Measurements from ENCODE around the gene PAK6.

Gene PAK6

GRCh38 chr15:40295297-40295696 lies 56.4 kb downstream of the PAK6 start:
- DNase-seq, result no peak

- DNase-seq, result no peak
Measured at GRCh38 chr15:40295877-40296560, 57.2 kb downstream of the PAK6 start.

GRCh38 chr15:40296561-40297230 lies 57.8 kb downstream of the PAK6 start:
- DNase-seq, result no peak

GRCh38 chr15:40297356-40297755 lies 58.5 kb downstream of the PAK6 start:
- DNase-seq, result no peak

- DNase-seq, result no peak
Measured at GRCh38 chr15:40298216-40298935, 59.5 kb downstream of the PAK6 start.

- DNase-seq, result no peak
Measured at GRCh38 chr15:40300367-40300766, 61.5 kb downstream of the PAK6 start.

GRCh38 chr15:40300771-40301170 lies 61.9 kb downstream of the PAK6 start:
- DNase-seq, result no peak

- DNase-seq, result no peak
Measured at GRCh38 chr15:40301467-40302179, 62.8 kb downstream of the PAK6 start.

- DNase-seq, result no peak
Measured at GRCh38 chr15:40302288-40302886, 63.5 kb downstream of the PAK6 start.

- DNase-seq, result no peak
Measured at GRCh38 chr15:40302981-40303380, 64.1 kb downstream of the PAK6 start.

GRCh38 chr15:40303576-40303975 lies 64.7 kb downstream of the PAK6 start:
- DNase-seq, result no peak

- no peak for DNase-seq
Measured at GRCh38 chr15:40305281-40305680, 66.4 kb downstream of the PAK6 start.

- DNase-seq, result no peak
Measured at GRCh38 chr15:40306371-40306770, 67.5 kb downstream of the PAK6 start.

GRCh38 chr15:40306908-40307307 lies 68.0 kb downstream of the PAK6 start:
- DNase-seq, result peak; percentile 14

GRCh38 chr15:40307421-40308211 lies 68.8 kb downstream of the PAK6 start, which contains the start of gene PLCB2:
Gene PLCB2, minus strand, starts transcription at chr15:40307935. Its CDS starts 263 bp downstream, at chr15:40307672.
- DNase-seq, result peak; percentile 67

GRCh38 chr15:40309344-40309862 lies 70.5 kb downstream of the PAK6 start:
- no peak for DNase-seq

- DNase-seq, result peak; percentile 56
Measured at GRCh38 chr15:40310001-40310959, 71.4 kb downstream of the PAK6 start.

GRCh38 chr15:40310993-40311392 lies 72.1 kb downstream of the PAK6 start:
- no peak for DNase-seq

GRCh38 chr15:40312370-40313158 lies 73.7 kb downstream of the PAK6 start:
- no peak for DNase-seq

All from stimulated activated CD4-positive, alpha-beta T cell treated with anti-CD3 and anti-CD28 coated beads, Interleukin-4, amount 100 ng/mL, for 1 hour (primary cell).